T-helper 1 cell (primary cell): ENCODE data around the gene ARCN1.

ENCODE experiments used
- DNase-seq, 5 donors: peaks; one replicate each; pipeline ENCODE4 v3.0.0-alpha.2; 2012 to 2020

ARCN1 gene

DNA sequence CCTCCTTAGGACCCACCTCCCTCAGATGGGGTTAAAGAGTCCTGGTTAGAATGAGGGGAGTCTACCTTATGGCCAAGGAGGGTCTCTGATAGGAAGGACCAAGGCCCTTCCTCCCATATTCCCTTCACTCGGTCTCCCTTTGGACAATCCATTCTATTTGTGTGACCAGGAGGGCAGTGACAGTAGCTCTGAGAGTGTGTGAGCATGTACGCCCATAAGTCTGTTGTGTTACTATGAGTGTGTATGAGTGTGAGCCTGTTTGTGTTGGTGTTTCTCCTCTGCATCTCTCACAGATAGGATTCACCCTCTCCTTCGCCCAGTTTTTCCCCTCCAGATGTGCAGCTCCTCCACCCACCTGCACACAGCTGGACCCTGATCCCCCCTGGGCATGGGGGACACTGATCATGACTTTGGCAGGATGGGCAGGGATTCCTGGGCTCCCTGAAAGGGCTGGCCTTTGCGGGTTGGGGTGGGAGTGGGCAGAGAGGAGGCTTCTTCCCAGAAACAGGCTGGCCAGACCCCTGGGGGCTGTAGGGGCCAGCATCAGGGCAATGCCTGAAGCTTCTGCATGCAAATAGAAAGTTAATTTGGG lies 49.7 kb downstream of the ARCN1 start:
- DNase-seq = no peak

DNA sequence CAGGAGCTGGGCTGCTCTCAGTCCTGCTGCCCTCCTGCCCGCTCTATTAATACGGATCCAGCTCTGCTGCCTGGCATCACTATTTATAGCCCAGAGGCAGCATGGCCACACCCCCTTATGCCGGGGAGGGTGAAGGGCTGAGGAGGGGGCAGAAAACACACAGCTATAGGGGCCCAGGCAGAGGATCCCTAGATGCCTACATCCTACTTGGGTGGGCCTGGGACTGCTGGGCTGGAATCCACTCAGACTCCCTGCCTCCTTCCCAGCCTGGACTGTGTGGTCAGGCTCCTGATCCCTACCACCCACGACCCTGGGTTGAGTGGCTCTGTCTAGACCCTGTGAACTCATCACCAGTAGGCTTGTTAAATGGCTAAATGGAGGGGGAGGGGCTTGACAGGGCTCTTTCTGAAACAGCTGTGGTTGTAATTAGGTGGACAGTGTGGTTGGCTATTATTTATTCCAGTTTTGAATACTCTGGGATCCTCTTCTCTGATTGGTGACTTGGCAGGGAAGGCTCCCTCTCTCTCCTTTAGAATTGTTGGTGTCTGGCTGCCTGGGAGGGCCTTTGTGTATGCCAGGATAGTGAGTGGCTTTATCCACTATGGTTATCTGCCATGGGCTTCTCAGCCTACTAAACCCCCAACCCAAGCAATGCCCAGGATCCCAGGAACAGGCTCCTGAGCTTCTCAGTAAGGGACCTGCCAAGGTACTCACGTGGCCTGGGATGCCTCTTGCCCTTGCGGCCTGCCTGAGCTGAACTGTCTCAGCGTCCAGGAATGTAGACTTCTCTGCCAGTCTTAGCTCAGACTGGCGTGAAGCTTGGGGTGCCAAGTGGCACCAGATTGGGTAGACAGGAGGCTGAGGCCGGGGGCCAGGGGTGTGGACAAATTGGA lies 50.4 kb downstream of the ARCN1 start:
- no peak for DNase-seq

DNA sequence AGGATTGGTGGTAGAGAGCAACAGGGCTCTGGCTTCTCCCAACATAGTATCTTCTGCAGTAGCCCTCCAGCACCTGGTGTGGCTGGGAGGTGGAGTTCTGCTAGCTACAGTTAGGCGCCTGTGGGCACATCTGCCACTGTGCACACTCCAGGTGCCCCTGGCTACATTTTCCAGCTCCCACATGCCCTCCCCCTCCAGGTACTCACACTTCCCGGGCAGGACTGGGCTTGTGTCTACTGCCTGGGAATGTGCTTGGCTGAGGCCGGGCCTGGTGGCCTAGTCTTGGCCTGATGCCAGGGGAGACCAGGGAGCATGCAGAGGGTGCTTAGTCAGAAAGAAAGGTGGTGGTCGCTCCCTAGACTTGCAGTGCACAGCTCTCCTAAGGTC lies 51.1 kb downstream of the ARCN1 start:
- DNase-seq = no peak

DNA sequence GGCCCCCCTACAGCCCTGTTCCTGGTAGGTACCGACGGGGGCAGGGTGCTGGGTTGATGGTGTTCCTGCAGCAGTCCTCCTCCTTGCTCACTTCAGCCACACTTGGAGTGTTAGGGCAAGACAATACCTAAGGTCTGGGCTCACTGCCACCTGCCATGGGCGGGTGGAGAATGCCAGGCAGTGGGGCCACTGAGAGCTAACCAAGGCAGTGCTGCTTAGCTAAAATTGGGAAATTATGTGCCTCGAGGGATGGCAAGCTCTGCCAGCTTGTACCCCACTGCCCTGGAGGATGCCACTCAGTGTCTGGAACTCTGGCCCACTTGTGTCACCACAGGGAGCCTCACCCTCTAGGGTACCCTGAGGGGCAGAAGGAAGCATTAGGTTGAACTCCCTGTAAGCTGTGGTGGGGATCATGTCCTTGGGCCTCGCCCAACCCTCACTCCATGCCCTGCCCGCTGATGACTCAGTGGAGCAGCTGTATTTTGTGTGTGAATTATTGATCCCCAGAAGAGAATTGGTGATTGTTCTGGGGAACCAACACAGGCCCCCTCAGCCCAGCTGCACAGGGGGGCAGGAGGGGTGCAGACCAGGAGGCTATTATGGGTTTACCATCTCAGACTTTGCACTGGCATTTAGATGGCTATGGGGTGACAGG lies 53.0 kb downstream of the ARCN1 start:
- DNase-seq = no peak

DNA sequence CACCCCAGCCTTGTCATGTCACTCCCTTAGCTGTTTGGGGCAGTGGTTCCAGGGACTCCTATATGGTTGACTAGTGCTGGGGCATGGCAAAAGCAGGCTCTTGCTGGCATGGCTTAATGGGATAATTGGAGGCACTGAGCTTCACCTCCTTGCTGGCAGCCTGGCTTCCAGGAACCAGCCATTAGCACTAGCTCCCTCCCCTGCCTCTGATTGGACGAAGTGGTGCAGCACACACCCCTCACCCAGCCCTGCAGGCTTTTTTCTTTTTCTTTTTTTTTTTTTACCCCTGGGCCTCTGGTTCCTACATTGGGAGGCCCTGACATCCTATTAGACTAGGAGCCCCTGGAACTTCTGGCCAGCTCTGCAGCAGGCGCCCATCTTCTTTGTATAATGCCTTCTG lies 53.8 kb downstream of the ARCN1 start:
- no peak for DNase-seq

DNA sequence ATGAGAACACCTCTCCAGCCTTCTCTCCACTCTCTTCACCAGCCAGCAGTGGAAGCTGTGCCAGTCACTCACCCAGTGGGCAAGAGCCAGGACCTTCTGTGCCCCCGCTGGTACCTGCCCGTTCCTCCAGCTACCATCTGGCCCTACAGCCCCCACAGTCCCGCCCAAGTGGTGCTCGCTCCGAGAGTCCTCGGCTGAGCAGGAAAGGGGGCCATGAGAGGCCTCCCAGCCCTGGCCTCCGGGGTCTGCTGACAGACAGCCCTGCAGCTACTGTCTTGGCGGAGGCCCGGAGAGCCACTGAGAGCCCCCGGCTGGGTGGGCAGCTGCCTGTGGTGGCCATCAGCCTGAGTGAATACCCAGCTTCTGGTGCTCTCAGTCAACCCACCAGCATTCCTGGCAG lies 55.4 kb downstream of the ARCN1 start:
- DNase-seq = no peak

DNA sequence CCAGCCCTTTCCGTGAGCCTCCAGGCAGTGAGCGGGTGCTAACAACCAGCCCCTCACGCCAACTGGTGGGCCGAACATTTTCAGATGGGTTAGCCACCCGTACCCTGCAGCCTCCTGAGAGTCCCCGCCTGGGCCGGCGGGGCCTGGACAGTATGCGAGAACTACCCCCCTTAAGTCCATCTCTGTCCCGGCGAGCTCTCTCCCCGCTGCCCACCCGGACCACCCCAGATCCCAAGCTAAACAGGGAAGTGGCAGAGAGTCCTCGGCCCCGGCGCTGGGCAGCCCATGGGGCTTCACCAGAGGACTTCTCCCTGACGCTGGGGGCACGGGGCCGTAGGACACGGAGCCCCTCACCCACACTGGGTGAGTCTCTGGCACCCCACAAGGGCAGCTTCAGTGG lies 55.8 kb downstream of the ARCN1 start:
- no peak for DNase-seq

DNA sequence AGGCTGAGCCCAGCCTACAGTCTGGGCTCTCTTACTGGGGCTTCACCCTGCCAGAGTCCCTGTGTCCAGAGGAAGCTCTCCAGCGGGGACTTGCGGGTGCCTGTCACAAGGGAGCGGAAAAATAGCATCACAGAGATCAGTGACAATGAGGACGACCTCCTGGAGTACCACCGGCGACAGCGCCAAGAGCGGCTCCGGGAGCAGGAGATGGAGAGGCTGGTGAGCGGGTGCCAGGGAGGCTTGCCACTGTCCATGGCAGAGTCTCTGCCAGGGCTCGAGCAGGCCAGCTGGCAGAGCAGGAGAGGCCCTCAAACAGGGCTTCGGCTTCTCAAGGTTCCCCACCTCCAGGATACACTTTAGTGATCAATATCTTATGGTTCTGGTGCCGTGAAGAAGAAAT lies 56.2 kb downstream of the ARCN1 start:
- no peak for DNase-seq

DNA sequence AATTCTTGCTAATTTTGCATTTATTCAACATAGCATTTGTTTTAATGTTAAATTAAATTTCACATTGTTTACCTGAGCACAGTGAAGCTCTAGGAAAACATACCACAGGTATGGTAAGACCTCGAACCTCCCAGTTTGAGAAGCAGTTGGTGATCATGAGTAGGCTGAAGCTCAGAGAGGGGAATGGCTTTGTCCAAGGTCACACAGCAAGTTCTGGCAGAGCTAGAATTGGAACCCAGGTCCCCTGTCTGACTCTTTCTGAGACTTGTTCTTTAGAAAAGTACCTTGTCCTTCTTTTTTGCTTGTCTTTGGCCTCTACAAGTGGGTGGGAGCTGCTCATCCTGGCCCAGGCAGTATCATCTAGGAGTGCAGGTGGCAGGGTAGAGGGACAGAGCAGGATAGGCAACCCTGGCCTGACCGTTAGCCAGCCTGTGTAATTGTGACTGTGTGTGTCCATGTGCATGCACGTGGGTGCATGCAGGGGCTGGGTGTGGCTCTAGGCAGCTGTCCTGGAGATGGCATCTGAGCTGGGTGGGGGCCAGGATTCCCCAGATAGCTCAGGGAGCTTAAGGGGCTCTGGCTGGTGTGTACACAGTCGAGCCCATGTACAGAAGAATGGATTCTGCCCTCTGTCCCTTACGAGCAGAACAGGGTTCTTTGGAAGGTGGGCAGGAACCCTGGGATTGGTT lies 56.8 kb downstream of the ARCN1 start:
- no peak for DNase-seq

DNA sequence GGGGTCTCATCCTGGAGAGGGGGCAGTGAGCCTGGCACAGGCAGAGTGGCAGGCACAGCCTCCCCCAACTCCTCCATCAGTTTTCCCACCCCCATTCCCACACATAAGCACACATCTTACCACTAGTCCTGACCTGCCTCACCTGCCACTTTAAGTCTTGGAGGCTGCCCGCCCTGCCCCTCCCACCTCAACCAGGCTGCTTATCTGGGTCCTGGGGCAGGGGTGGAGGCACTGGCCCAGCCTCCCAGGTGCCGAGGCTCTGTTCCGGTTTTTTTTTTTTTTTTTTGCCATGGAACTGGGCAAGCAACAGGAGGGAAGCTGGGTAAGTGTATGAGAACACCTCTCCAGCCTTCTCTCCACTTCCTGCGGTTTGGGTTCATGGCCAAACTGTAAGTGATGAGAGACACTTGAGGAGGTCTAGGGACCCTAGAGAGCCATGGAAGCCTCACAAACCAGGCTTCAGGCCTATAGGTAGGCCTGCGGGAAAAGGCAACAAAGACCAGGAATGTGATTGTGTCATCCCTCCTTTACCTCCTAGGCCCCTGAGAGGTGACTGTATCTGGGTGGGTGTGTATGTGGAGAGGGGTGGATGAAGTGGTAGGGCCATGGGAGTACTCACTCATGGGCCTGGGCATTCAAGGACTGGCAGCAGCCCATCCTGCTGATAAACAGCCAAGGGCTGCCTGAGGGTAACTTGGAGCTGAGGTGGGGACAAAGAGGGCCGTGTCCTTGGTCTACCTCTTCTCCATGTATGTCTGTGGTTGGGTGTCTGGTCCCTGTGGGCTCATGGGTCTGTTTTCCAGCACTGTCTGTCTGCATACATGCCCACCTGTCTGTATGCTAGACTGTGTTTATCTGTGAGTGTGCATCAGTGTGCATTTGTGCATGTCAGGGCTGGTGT lies 57.8 kb downstream of the ARCN1 start:
- DNase-seq = no peak

DNA sequence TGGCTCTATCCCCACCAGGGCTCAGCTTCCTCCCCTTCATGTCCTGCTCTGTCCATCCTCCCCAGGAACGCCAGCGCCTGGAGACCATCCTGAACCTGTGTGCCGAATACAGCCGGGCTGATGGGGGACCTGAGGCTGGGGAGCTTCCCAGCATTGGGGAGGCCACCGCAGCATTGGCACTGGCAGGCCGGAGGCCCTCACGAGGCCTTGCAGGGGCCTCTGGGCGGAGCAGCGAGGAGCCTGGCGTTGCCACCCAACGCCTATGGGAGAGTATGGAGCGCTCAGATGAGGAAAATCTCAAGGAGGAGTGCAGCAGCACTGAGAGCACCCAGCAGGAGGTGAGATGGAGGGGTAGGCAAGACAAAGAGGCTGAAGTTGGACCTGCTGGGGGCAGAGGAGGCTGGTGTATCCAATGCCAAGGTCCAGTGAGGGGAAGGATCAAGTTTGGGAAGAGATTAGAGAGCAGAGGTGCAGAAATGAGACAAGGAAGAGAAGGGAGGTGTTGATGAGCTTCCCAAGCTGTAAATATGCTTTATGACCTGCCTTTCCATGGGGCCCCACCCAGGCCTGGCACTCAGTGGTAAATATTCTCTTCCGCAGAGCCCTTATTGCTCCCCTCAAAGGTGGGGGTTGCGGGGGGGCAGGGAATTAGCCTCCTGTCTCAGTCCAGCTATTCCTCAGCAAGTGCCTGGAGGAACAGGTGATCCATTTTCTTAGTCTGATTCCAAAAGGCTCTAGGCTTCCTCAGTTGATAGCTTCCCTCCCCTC lies 59.1 kb downstream of the ARCN1 start:
- no peak for DNase-seq

DNA sequence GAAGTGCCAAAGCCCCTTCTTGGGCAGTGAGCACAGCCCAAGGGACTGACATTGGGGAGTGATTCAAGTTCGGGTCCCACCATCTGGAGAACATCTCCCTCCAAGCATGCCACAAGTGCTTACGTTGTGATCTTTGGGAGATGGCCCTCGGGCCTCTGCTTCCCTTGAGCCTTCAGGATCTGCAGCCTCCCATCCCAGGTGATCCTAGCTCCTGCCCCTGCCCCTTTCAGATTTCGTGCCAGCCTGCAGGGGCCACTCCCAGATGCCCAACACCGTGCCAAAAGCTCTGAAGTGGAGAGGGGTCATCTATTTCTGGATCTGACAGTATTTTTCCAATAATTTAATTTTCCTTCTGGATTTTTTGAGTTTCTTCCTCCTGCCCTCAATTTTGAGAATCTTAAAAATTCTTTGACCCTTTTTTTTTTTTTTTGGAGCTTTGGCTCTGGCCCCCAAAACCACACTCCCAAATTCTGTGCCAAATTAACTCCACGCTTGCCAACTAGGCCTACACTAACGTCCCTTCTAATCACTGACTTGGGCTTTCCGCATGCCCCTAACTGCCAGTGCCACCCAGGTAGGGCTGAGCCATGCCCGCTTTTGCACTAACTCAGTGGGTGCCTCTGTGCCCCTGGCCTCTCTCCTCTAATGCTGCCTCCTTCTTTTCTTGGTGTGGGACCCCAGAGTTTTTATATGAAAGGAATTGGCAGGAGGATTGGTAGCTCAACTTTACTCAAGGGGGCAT lies 60.5 kb downstream of the ARCN1 start:
- no peak for DNase-seq

DNA sequence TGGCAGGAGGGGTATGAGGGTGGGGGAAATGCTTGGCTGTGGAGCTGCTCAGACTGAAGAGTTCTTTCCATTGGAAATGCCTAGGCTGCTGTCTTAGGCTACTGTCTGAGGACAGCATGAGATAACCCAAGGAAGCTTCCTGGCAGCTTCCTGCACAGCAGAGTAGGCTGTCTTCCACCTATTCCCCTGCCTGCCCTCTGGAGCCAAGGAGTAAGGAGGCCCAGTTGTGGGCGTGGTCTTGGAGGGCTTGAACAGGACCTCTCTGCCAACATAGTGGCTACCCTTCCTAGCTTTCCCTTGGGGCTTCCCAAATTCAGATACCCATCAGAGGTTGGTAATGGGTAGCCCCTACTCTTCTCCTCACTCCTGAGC lies 61.1 kb downstream of the ARCN1 start:
- no peak for DNase-seq

DNA sequence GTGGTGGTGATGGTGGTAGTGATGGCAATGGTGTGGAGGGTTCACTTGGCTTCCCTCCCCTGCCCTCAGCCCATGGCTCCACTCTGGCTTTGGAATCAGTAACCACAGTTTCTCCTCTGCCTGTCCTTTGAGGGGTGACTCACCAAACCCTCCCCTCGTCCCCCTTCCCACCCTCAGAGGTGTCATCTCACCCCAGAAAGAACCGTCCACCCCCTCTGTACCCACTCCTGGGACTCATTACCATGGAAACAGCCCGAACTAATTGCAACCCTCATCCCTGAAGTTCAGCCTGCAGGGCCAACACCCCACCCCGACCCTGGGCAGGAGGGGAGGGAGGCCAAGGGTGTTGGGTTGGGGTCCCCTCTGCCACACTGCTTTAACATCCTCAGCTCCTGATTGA lies 61.8 kb downstream of the ARCN1 start:
- no peak for DNase-seq

DNA sequence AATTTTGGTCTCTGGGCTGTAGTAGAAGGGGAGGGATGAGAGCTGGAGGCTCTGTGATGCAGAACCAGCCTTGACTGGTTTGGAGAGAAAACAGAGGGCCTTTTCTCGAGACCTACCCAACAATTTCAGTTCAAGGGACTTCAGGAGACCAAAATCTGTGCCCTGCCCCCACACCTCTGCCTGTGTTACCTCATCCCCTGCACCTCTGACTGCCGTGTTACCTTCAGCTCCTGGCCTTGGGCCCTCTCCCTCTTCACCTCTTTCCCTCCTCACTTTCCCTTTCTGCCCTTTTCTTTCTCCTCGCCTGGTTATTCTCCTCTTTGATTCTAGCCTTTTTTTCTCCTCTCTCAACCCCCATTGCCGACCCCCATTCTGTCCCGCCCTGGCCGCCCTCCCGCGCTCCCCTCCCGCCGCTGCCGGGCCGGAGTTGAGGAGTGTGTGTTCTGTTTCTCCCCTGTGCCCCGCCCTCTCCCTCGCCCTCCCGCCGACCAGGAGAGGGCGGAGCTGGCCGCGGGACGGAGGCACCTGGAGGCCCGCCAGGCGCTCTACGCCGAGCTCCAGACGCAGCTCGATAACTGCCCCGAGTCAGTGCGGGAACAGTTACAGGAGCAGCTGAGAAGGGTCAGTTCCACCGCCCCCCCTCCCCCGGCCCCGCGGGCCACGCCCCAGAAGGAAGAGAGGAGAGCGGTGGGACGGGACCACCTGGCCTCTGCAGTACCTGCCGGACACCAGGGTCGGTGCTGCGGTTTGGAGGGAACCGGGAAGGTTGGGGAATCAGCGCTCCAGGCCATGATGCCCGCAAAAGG lies 62.4 kb downstream of the ARCN1 start:
- DNase-seq = peak in 2 of 5 donors; percentile 6 to 7

DNA sequence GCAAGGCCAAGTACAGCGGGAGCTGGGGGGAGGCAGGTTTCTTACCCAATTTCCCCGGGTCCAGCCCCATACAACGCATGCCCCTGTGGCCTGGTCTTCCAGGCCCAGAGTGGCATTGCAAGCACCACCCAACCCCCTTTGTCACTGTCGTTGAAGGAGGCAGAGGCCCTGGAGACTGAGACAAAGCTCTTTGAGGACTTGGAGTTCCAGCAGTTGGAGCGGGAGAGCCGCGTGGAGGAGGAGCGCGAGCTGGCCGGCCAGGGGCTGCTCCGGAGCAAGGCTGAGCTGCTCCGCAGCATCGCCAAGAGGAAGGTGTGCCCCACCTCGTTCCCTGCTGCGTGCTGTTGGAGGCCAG lies 63.0 kb downstream of the ARCN1 start:
- no peak for DNase-seq

DNA sequence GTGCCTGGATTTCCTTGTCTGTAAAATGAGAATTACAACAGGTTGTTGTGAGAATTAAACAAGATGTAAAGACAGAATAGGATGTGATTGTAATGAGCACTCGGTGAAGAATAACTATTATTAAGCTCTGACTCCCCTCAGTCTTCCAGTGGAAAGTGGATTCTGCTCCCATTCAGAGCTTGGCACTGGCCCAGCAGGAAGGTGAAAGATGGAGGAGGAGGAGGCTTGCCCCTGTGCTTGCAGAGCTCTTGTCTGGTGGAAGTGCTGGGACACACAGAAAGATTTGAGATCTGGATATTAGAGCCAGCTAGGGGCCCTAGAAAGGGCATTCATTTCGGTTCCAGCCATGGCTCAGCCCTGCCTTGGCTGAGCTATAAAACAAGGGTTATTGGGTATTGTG lies 63.4 kb downstream of the ARCN1 start:
- no peak for DNase-seq

DNA sequence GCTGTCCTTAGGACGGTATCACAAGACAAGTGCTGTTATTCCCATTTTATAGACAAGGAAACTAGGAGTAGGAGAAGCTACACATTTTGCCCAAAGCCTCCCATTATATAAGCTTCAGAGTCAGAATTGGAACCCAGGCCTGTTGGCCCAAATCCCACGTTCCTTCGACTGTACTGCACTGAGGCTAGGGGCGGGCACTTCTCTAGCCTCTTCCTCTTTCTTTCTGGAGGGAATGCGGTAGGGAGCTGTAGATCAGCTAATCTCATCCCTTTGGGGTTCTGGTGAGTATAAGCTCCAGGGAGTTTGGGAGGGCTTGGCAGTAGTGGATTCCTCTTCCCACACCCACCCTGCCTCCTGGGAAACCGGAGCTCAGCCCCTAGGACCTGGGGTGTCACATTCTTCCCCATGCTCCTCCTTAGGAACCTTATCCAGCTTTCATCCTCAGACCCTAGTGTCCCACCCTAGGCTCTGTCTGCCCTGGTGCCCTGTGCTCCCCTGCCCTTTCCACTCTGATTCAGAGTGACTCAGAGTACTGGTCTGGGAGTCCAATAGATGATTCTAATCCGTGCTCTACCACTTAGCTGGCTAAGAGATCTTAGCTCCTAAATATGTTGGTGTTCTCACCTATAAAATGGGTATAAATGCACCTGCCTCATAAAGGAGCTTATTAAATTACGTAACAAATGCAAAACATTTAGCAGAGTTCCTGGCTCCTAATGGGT lies 64.5 kb downstream of the ARCN1 start:
- DNase-seq = no peak

DNA sequence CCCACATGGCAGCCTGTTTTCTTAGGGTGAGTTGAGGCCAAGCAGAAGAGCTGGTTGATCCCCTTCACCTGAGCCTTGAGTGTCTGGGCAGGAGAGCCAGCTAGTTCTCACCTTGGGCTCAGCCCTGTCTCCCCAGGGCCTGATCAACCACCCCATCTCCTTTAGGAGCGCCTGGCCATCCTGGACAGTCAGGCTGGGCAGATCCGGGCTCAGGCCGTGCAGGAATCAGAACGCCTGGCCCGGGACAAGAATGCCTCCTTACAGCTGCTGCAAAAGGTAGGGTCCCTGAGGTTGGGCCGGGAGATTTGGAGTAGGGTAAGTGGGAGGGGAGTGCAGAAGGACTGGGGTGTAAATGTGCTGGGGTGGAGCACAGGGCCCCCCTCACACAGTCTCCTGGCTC lies 66.5 kb downstream of the ARCN1 start:
- no peak for DNase-seq
